Measurements from ENCODE around the gene ARHGAP24. TPM values are rescaled to one million over a fixed set of nuclear protein-coding genes. Genes with fewer than 3 reads are reported as not detected.

ARHGAP24 gene
- total and polyA plus RNA-seq, 2 donors from 2014 or later = 78.1 to 94.7 TPM

DNA sequence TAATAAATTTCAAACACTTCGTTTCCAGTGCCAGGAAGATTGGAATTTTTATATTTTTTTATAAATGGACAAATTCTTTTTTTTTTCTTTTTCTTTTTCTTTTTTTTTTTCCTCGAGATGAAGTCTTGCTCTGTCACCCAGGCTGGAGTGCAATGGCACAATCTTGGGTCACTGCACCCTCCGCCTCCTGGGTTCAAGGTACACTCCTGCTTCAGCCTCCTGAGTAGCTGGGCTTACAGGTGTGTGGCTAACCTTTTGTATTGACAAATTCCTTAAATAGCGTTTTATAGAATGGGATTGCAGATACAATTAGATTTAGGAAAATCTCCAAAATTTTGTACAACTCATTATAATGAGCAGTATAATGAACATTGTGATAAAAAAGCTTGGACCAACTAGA, 328.9 kb downstream of the ARHGAP24 start:
- Histone ChIP-seq H3K9me3 (ENCODE audit: control insufficient read depth in 2 of 3, insufficient read depth in 1 of 3, low read length in 3 of 3) (no peaks in the 10 kb centered on the region), H3K27ac (ENCODE audit: low read depth in 2 of 2, low read length in 2 of 2) (no peak overlapping the region), H3K4me3 (ENCODE audit: low read length in 3 of 3) (no peak overlapping the region), H3K27me3 (ENCODE audit: control insufficient read depth, insufficient read depth, low read length) (no peaks in the 10 kb centered on the region), H3K9ac (ENCODE audit: low read length in 3 of 3) (no peak overlapping the region), H3K4me1 (ENCODE audit: control insufficient read depth in 2 of 3, insufficient read depth in 2 of 3, low read depth in 1 of 3, low read length in 3 of 3) (peaks cover 2 to 26% (median 3%) of the 10 kb centered on the region in 3 donors), H3K36me3 (ENCODE audit: control insufficient read depth in 2 of 3, insufficient read depth in 3 of 3, low read length in 3 of 3) (no peaks in the 10 kb centered on the region)
- TF ChIP-seq, protein P1, sequence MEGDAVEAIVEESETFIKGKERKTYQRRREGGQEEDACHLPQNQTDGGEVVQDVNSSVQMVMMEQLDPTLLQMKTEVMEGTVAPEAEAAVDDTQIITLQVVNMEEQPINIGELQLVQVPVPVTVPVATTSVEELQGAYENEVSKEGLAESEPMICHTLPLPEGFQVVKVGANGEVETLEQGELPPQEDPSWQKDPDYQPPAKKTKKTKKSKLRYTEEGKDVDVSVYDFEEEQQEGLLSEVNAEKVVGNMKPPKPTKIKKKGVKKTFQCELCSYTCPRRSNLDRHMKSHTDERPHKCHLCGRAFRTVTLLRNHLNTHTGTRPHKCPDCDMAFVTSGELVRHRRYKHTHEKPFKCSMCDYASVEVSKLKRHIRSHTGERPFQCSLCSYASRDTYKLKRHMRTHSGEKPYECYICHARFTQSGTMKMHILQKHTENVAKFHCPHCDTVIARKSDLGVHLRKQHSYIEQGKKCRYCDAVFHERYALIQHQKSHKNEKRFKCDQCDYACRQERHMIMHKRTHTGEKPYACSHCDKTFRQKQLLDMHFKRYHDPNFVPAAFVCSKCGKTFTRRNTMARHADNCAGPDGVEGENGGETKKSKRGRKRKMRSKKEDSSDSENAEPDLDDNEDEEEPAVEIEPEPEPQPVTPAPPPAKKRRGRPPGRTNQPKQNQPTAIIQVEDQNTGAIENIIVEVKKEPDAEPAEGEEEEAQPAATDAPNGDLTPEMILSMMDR (IDR thresholded peaks at IDR 0.05; ENCODE audit: borderline replicate concordance, extremely low read depth, insufficient read depth) = no peak
- DNase-seq (no peak), FAIRE-seq (no peak)
- intact Hi-C loops (cut with DNase I) = no loop called here

DNA sequence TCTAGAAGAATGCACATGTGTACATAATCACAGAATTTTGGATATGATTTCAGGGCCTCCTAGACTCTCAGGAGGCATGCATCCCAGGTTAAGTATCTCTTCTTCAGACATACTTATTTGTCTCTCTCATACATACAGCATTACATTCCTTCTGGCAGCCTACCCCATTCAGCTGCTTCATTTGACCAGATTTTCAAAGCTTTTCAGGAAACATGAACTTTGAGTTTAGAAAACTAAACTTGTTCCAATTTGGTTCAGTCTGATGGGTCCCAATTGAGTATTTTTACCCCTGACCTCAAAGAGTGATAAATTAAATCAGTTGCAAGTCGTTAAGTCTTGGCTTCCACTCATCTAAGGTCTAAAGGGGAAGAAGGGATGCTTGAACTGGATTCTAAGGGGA, 330.9 kb downstream of the ARHGAP24 start:
- Histone ChIP-seq H3K4me1 (ENCODE audit: control insufficient read depth in 2 of 3, insufficient read depth in 2 of 3, low read depth in 1 of 3, low read length in 3 of 3) (peaks cover 2 to 26% (median 3%) of the 10 kb centered on the region in 3 donors), H3K36me3 (ENCODE audit: control insufficient read depth in 2 of 3, insufficient read depth in 3 of 3, low read length in 3 of 3) (no peaks in the 10 kb centered on the region), H3K4me3 (ENCODE audit: low read length in 3 of 3) (no peak overlapping the region), H3K27ac (ENCODE audit: low read depth in 2 of 2, low read length in 2 of 2) (no peak overlapping the region), H3K9me3 (ENCODE audit: control insufficient read depth in 2 of 3, insufficient read depth in 1 of 3, low read length in 3 of 3) (no peaks in the 10 kb centered on the region), H3K27me3 (ENCODE audit: control insufficient read depth, insufficient read depth, low read length) (no peaks in the 10 kb centered on the region), H3K9ac (ENCODE audit: low read length in 3 of 3) (no peak overlapping the region)
- FAIRE-seq (no peak), DNase-seq (peak in 1 of 5 donors; percentile 63)
- TF ChIP-seq, protein P1 (IDR thresholded peaks at IDR 0.05; ENCODE audit: borderline replicate concordance, extremely low read depth, insufficient read depth) = no peak
- intact Hi-C loops (cut with DNase I) = no loop called here

DNA sequence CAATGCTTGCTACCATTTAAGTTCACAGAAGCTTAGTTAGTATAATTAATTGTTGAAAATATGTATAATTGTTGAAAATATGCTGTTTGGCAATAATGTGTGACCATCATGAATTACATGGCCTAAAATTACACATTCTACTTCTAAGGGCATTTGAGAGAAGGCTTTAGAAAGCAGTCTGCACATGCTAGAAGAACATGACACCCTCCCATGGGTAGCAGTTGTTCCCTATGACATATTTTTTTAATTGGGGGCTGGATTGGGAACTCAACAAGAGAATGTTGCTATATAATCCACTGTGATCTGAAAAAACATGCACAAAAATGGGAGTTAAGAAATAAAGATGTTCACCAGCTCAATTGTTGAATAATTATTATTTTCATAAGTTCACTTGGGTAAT, 331.4 kb downstream of the ARHGAP24 start:
- Histone ChIP-seq H3K36me3 (ENCODE audit: control insufficient read depth in 2 of 3, insufficient read depth in 3 of 3, low read length in 3 of 3) (no peaks in the 10 kb centered on the region), H3K9ac (ENCODE audit: low read length in 3 of 3) (no peak overlapping the region), H3K27me3 (ENCODE audit: control insufficient read depth, insufficient read depth, low read length) (no peaks in the 10 kb centered on the region), H3K9me3 (ENCODE audit: control insufficient read depth in 2 of 3, insufficient read depth in 1 of 3, low read length in 3 of 3) (no peaks in the 10 kb centered on the region), H3K27ac (ENCODE audit: low read depth in 2 of 2, low read length in 2 of 2) (no peak overlapping the region), H3K4me3 (ENCODE audit: low read length in 3 of 3) (no peak overlapping the region), H3K4me1 (ENCODE audit: control insufficient read depth in 2 of 3, insufficient read depth in 2 of 3, low read depth in 1 of 3, low read length in 3 of 3) (peaks cover 2 to 26% (median 3%) of the 10 kb centered on the region in 3 donors)
- no peak for FAIRE-seq
- intact Hi-C loops (cut with DNase I) = no loop called here
- TF ChIP-seq, protein P1 (IDR thresholded peaks at IDR 0.05; ENCODE audit: borderline replicate concordance, extremely low read depth, insufficient read depth) = no peak
- no peak for DNase-seq
